ENCODE measurements around the gene PDZK1.
"Not testable (repeated sequence)": the region's sequence is repeated elsewhere in the genome, so short reads cannot be mapped to it uniquely, and the experiment has no call there.

Gene PDZK1

GRCh38 chr1:145707183-145707867, at the start of gene PDZK1:
Gene PDZK1 (minus strand): TSS chr1:145707368. CDS start chr1:145688021, 19,347 bp downstream.
- DNase-seq (ENCODE audit: low read depth), result no peak

- DNase-seq (ENCODE audit: low read depth), result no peak
Observed at GRCh38 chr1:145751491-145752037, 44.4 kb upstream of the PDZK1 start.

GRCh38 chr1:145750426-145750825, 43.3 kb upstream of the PDZK1 start:
- no peak for DNase-seq (ENCODE audit: low read depth)

- no peak for DNase-seq (ENCODE audit: low read depth)
Observed at GRCh38 chr1:145747398-145748247, 40.5 kb upstream of the PDZK1 start.

DNA sequence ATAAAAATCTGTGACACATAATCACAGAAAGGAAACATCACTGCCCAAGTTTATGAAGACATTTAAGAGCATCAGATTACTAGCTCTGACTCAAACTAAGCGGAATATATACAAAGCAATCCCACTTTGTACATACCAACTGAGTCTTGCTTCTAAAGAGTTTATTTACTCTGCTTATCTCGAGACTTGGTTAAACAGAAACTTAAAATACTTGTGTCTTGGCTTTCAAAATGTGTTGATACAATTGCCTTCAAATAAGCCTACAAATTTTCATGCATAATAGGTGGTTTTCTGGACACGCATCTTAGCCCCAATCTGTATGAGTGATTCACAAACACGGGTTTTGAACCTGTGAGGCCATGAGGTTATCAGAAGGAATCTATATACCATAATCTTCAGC, 33.1 kb upstream of the PDZK1 start:
- DNase-seq (ENCODE audit: low read depth), result no peak

DNA sequence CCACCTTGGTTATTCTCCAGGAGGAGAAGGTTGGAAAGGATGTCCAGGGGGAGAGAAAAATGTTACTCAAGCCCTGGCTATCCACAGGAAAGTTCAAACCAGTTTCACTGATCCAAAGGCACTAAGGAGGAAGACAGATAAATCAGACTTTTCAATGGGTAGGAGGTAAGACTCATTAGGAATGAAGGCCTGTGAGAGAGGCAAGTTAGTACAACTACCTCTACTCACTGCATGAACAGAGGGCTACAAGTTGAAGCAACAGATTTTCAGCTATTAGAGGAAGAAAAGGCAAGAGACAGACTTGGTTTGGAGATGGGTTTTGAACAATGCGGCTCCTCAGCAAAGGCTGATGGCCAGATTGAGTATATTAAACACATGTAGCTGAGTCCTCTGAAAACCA, 29.0 kb upstream of the PDZK1 start:
- DNase-seq (ENCODE audit: low read depth), result no peak

DNA sequence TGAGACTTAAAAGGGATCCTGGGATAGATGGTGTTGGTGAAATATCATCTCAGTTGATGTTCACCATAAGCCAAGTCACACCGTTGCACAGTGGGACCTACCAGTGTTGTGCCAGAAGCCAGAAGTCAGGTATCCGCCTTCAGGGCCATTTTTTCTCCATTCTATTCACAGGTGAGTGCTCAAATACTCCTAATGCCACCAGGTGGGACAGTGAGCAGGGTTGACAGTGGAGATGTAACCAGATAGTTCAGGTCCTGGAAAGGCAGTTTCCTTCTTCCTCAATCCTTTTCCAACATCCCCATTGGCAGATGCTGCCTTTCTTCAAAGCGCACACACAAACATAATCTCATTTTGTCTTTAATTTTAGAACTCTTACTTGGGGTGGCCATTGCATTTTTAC, 23.7 kb upstream of the PDZK1 start:
- no peak for DNase-seq (ENCODE audit: low read depth)

- DNase-seq (ENCODE audit: low read depth), result no peak
Observed at GRCh38 chr1:145730467-145730866, 23.3 kb upstream of the PDZK1 start.

DNA sequence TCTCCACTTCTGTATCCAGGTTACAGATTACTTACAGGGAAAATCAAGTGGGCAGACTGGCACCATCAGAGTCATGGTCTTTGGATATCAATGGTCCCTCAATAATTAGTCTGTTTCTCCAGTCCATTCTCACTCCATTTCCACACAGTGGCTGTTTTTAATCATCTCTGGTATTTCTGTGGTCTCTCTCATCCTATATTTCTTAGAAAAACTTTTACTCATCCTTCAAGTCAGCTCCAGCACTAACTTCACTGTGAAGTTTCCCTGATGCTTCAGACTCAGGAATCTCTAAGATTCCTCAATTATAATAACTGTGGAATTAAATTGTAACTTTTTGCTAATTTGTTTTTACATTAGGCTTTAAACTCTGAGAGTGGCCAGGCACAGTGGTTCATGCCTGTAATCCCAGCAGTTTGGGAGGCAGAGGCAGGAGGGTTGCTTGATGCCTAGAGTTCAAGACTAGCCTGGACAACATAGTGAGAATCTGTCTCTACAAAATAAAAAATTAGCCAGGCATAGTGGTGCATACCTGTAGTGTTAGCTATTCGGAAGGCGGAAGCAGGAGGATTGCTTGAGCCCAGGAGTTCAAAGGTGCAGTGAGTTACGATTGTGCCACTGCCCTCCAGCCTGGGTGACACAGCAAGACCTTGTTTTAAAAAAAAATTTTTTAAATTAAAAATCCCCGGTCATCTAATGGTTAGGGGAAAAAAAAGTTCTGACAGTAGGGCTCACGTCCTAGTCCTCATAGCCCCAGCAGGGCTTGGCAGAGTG, 22.7 kb upstream of the PDZK1 start:
- no peak for DNase-seq (ENCODE audit: low read depth)

DNA sequence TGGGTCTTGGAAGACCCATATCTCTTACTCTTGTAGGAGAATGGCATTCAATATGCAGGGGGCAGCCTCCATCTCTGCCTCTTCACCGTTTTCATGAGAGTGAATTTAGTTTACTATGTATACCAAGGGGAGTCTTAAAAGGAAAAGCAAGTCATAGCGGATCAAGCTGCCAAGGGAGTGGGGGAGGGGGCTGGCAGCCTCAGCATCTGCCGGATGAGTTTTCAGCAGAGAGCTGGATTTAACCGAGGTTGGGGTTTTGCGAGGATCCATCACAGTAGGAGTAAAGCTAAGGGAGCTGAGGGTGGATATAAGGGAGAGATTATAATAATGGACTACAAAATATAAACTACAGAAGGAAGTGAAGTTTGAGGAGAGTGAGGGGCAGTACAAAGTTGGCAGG, 22.0 kb upstream of the PDZK1 start:
- DNase-seq (ENCODE audit: low read depth), result no peak

DNA sequence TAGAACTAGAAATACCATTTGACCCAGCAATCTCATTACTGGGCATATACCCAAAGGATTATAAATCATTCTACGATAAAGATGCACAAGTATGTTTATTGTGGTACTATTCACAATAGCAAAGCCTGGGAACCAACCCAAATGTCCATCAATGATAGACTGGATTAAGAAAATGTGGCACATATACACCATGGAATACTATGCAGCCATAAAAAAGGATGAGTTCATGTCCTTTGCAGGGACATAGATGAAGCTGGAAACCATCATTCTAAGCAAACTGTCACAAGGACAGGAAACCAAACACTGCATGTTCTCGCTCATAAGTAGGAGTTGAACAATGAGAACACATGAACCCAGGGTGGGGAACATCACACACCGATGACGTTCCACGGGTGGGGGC, 19.0 kb upstream of the PDZK1 start:
- not testable (repeated sequence) for DNase-seq (ENCODE audit: low read depth)

DNA sequence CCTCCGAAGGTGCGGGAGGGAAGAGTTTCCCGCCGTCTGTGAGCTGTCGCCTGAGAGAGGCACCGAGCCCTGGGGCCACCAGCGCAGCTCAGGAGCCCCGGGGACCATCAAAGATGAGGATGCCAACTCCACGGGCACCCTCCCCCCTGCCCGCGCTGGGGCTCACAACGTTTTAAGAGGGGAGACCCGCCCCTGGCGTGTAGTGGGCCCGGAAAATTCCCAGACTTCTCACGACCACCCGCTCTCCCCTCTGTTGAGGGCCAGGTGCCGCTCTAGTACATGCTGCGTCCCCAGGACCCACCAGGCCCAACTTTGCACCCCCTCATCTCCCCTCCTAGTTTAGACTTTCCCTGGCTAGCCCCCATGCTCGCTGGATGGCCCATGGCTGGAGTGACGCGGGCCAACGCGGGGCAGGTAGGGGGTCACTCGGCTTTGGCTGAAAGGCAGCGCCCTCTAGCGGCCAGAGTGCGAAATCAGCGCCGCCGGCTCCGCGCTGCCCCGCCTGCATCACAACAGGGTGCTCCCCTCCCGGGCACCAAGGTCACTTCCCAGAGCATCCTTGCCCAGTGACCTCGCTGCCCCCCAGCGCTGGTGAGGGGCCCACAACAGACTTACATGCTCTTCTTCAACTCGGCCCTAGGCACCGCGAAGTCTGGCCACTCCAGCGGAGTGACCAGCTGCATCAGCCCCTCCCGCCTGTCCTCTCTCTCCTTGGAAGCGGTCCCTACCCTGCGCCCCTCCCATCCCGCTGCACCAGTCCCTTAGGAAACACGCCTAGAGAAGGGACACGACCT, 13.9 kb upstream of the PDZK1 start:
- DNase-seq (ENCODE audit: low read depth), result peak; percentile 48

GRCh38 chr1:145720556-145720877, 13.3 kb upstream of the PDZK1 start:
- DNase-seq (ENCODE audit: low read depth), result no peak

- DNase-seq (ENCODE audit: low read depth), result no peak
Observed at GRCh38 chr1:145719230-145720079, 12.3 kb upstream of the PDZK1 start, which contains the start of gene CD160. Gene CD160 (plus strand): TSS chr1:145719499. CDS start chr1:145728328, 8,829 bp downstream.

DNA sequence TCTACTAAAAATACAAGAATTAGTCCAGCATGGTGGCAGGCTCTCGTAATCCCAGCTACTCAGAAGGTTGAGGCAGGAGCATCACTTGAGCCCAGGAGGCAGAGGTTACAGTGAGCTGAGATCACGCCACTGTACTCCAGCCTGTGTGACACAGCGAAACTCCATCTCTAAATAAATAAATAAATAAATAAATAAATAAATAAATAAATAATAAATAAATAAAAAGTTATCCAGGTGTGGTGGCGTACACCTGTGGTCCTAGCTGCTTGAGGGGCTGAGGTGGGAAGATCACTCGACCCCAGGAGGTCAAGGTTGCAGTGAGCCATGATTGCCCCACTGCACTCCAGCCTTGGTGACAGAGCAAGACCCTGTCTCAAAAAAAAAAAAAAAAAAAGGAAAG, 11.3 kb upstream of the PDZK1 start:
- DNase-seq (ENCODE audit: low read depth), result not testable (repeated sequence)

DNA sequence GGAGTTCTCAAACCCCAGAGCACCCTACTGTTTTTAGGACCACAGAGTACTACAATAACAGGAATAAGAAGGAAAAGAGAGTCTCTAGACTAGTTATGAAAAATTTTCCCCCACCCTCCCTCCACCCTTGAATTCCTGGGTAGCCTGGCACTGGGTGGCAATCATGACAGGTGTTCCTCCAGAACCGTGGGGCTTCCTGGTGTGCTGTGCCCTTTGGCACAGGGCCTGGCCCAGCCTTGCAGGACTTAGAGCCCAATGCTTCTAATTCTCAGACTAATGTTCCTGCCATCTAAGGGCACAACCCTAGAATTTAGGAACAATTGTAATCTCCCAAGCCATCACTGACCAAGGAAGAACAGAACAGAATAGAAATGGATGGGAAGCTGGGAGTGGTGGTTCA, 10.7 kb upstream of the PDZK1 start:
- DNase-seq (ENCODE audit: low read depth), result no peak

GRCh38 chr1:145716641-145717345, 9.6 kb upstream of the PDZK1 start:
- DNase-seq (ENCODE audit: low read depth), result no peak

GRCh38 chr1:145714524-145715111, 7.5 kb upstream of the PDZK1 start:
- DNase-seq (ENCODE audit: low read depth), result no peak

DNA sequence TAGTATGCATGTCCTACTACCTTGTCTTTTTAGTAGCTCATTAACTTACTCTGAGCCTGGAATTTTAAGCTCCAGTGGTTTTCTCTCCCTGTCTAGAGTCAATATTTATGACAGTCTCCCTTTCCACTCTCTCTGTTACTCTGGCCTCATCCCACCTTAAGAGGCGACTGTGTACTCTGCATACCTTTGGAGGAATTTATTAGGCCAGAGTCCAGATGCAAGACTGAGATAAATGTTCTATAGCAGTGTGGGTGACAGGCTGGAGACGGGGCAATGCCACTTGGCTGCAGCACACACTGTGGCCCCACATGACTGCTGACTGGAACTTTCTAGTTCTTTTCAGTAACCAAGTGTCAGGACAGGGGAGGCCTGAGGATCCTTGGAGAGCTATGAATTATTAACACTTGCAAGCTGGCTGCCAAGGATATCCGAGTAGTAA, 4.1 kb upstream of the PDZK1 start:
- DNase-seq (ENCODE audit: low read depth), result no peak
